Kidney (tissue), 14 donors: ENCODE measurements around the gene ZNF317. TPM values are rescaled to one million over a fixed set of nuclear protein-coding genes. Genes with fewer than 3 reads are reported as not detected.
A peak's percentile ranks its signal among the peaks of the same experiment; 100 is the strongest.

Experiments
- DNase-seq, 5 donors: peaks; one replicate each; pipeline ENCODE4 v3.0.0-alpha.2; 2013 to 2020
- FAIRE-seq: peaks from 2 replicates; lab custom pipeline; 2012; peaks lifted over from hg19 to GRCh38; lab: Jason Lieb, UNC
- H3K27ac ChIP-seq, 2 donors: one replicate each; pipeline ENCODE4 v1.7.0; 2013; ENCODE audit warnings: low read depth in 2 of 2, low read length in 2 of 2, inconsistent platforms in 1 of 2
- H3K27me3 ChIP-seq: one replicate; pipeline ENCODE4 v1.7.1; 2013; ENCODE audit warnings: low read length, inconsistent platforms; ENCODE audit not compliant: control insufficient read depth, insufficient read depth
- H3K36me3 ChIP-seq, 3 donors: one replicate each; pipeline versions ENCODE4 v1.7.0 to v1.7.1; 2013; ENCODE audit warnings: low read length in 3 of 3, control low read depth in 1 of 3, inconsistent platforms in 1 of 3; ENCODE audit not compliant: insufficient read depth in 3 of 3, control insufficient read depth in 2 of 3
- H3K4me1 ChIP-seq, 3 donors: one replicate each; pipeline versions ENCODE4 v1.7.0 to v1.7.1; 2013; ENCODE audit warnings: low read length in 3 of 3, inconsistent platforms in 1 of 3, low read depth in 1 of 3; ENCODE audit not compliant: control insufficient read depth in 2 of 3, insufficient read depth in 2 of 3
- H3K4me3 ChIP-seq, 3 donors: one replicate each; pipeline versions ENCODE4 v1.7.0 to v1.8.1; 2013; ENCODE audit warnings: low read length in 3 of 3, control low read depth in 1 of 3, inconsistent platforms in 1 of 3
- H3K9ac ChIP-seq, 3 donors: one replicate each; pipeline versions ENCODE4 v1.7.0 to v1.7.1; 2013; ENCODE audit warnings: low read length in 3 of 3, control low read depth in 1 of 3, inconsistent platforms in 1 of 3
- H3K9me3 ChIP-seq, 3 donors: one replicate each; pipeline versions ENCODE4 v1.7.0 to v1.7.1; 2013; ENCODE audit warnings: low read length in 3 of 3, control low read depth in 1 of 3, inconsistent platforms in 1 of 3; ENCODE audit not compliant: control insufficient read depth in 2 of 3, insufficient read depth in 1 of 3
- CTCF ChIP-seq: IDR thresholded peaks from 3 replicates; pipeline ENCODE4 v1.5.1; 2012; ENCODE audit warnings: mild to moderate bottlenecking, moderate library complexity, borderline replicate concordance; ENCODE audit not compliant: insufficient read depth; ENCODE audit errors: extremely low read depth
- intact Hi-C: fragments of 100-400 bp; cut with DNase I; formaldehyde crosslinking; loops from one replicate; pipeline ENCODE4 v1.11.1; 2022
- polyA plus RNA-seq: library from polyadenylated mRNA; stranded (reverse); fragments of 350-450 nt; fragmentation: Illumina TruSeq; extraction: RNeasy Lipid Tissue Mini Kit (QIAGEN cat#74804); gene quantifications from one replicate; pipeline ENCODE4 v1.2.3, GENCODE V29; 2014; ENCODE audit warnings: low read depth, low replicate concordance; ENCODE audit not compliant: insufficient read depth
- total RNA-seq: library from RNA; stranded (reverse); fragmentation: NEBNext Ultra II Directional; extraction: Animal tissue kit (Norgen Biotek cat#: 25700); gene quantifications from one replicate; pipeline ENCODE4 v1.2.1, GENCODE V29; 2021
- donor health status: control.
- donor health status: control.
- donor health status: control.
- donor health status: control.
- donor health status: control.
- donor health status: DM: yes; HTN: yes; CAD: no.
- donor health status: Normal renal cell carcinoma (clear cell type).

ZNF317 gene
- total and polyA plus RNA-seq, 2 donors from 2014 or later = 30.2 to 32.6 TPM

- no peaks in the 10 kb centered on the region for H3K9me3 ChIP-seq
- H3K9ac ChIP-seq = no peak overlapping the region
- no peak overlapping the region for H3K4me3 ChIP-seq
- no peaks in the 10 kb centered on the region for H3K36me3 ChIP-seq
- DNase-seq (no peak), FAIRE-seq (no peak)
- TF ChIP-seq CTCF = no peak
- no peaks in the 10 kb centered on the region for H3K27me3 ChIP-seq
- intact Hi-C loops = no loop called here
- H3K4me1 ChIP-seq = no peaks in the 10 kb centered on the region
- H3K27ac ChIP-seq = no peak overlapping the region
Observed at GRCh38 chr19:9128171-9128570, 12.0 kb upstream of the ZNF317 start.

GRCh38 chr19:9130965-9131364 is 9.2 kb upstream of the ZNF317 start:
- intact Hi-C loops = no loop called here
- Histone ChIP-seq H3K9ac (no peak overlapping the region), H3K4me3 (no peak overlapping the region), H3K27me3 (no peaks in the 10 kb centered on the region), H3K9me3 (no peaks in the 10 kb centered on the region), H3K36me3 (no peaks in the 10 kb centered on the region), H3K4me1 (no peaks in the 10 kb centered on the region), H3K27ac (no peak overlapping the region)
- no peak for TF ChIP-seq CTCF
- DNase-seq (no peak), FAIRE-seq (no peak)

GRCh38 chr19:9132422-9132821 is 7.8 kb upstream of the ZNF317 start:
- Histone ChIP-seq H3K9me3 (no peaks in the 10 kb centered on the region), H3K4me3 (no peak overlapping the region), H3K27me3 (no peaks in the 10 kb centered on the region), H3K36me3 (no peaks in the 10 kb centered on the region), H3K9ac (no peak overlapping the region), H3K4me1 (no peaks in the 10 kb centered on the region), H3K27ac (no peak overlapping the region)
- no peak for TF ChIP-seq CTCF
- intact Hi-C loops = no loop called here
- no peak for DNase-seq
- FAIRE-seq = no peak

- intact Hi-C loops = no loop called here
- Histone ChIP-seq H3K27me3 (no peaks in the 10 kb centered on the region), H3K9ac (peak overlapping the region; percentile 89 to 100 (median 92)), H3K36me3 (no peaks in the 10 kb centered on the region), H3K9me3 (peaks cover 0 to 3% (median 0%) of the 10 kb centered on the region in 3 donors), H3K4me3 (peak overlapping the region; percentile 89 to 100 (median 98)), H3K27ac (no peak overlapping the region), H3K4me1 (peaks cover 0 to 11% (median 5%) of the 10 kb centered on the region in 3 donors)
- FAIRE-seq (no peak), DNase-seq (no peak)
- no peak for TF ChIP-seq CTCF
Observed at GRCh38 chr19:9139609-9140158, 513 bp upstream of the ZNF317 start.
